HG03575 (cell line): ENCODE results near the gene SESN1.
"Not testable (repeated sequence)": the region's sequence is repeated elsewhere in the genome, so short reads cannot be mapped to it uniquely, and the experiment has no call there.

Experiments
- ATAC-seq: cut with Tn5 transposase; IDR thresholded peaks from one replicate; pipeline ENCODE4 v1.9.1; 2021; ENCODE audit not compliant: unreplicated experiment, insufficient number of reproducible peaks, low FRiP score; ENCODE audit errors: extremely low read depth

The SESN1 gene

GRCh38 chr6:109094416-109095035, at the start of gene SESN1:
TSS of gene SESN1 (minus strand) at chr6:109094846. CDS start at chr6:109094073, 773 bp downstream.
- peak; percentile 21 for ATAC-seq

GRCh38 chr6:109143191-109143590, 48.5 kb upstream of the SESN1 start:
- ATAC-seq: no peak

DNA sequence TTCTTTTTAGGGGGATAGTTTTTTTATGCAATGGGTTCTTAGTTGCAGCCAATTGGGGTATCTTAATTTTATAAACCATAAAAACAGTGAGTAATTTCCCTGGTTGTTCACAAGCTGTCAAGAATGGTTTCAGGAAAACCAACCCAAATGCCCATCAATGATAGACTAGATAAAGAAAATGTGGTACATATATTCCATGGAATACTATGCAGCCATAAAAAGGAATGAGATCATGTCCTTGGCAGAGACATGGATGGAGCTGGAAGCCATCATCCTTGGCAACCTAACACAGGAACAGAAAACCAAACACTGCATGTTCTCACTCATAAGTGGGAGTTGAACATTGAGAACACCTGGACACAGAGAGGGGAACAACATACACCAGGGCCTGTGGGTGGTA, 47.4 kb upstream of the SESN1 start:
- not testable (repeated sequence) for ATAC-seq

GRCh38 chr6:109139109-109139508, 44.5 kb upstream of the SESN1 start:
- no peak for ATAC-seq

DNA sequence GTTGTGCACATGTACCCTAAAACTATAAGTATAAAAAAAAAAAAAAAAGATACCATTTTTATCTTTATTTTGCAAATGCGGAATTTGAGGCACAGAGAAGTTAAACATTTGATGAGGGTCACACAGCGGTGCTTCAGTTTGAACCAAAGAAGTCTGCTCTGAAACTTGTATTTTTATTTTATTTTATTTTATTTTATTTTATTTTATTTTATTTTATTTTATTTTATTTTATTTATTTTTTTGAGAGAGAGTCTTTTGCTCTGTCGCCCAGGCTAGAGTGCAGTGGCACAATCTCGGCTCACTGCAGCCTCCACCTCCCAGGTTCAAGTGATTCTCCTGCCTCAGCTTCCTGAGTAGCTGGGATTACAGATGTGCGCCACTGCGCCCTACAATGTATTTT, 41.9 kb upstream of the SESN1 start:
- ATAC-seq: not testable (repeated sequence)

DNA sequence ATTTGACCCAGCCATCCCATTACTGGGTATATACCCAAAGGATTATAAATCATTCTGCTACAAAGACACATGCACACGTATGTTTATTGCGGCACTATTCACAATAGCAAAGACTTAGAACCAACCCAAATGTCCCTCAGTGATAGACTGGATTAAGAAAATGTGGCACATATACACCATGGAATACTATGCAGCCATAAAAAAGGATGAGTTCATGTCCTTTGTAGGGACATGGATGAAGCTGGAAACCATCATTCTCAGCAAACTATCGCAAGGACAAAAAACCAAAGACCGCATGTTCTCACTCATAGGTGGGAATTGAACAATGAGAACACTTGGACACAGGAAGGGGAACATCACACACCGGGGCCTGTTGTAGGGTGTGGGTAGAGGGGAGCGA, 41.4 kb upstream of the SESN1 start:
- not testable (repeated sequence) for ATAC-seq

- not testable (repeated sequence) for ATAC-seq
Observed at GRCh38 chr6:109135600-109135999, 41.0 kb upstream of the SESN1 start.

DNA sequence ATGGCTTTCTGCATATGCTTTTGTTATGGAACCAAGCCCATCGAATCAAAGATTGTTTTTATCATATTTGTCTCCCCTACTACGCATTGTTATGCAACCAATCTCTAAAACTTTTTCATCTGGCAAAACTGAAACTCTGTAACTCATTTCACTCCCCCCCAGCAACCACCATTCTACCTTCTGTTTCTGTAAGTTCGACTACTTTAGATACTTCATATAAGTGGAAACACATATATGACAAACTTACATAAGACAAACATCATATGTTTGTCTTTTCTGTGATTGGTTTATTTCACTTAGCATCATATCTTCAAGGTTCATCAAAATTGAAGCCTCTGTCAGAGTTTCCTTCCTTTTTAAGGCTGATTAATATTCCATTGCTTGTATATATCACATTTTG, 35.4 kb upstream of the SESN1 start:
- ATAC-seq: no peak

DNA sequence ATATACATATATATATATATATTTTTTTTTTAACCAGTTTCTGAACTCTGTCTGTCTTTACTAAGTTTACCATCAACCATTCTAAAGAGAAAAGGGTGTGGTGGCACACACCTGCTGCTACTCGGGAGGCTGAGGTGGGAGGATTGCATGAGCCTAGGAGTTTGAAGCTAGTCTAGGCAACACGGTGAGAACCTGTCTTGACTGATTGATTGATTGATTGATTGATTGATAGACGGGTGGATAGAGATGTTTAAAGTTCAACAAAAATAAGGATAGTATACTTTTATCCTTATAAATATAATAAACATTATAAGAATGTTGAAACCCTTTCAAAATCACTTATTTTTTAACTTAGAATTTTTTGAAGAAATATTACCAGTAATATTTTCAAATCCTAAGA, 30.9 kb upstream of the SESN1 start:
- ATAC-seq: no peak

DNA sequence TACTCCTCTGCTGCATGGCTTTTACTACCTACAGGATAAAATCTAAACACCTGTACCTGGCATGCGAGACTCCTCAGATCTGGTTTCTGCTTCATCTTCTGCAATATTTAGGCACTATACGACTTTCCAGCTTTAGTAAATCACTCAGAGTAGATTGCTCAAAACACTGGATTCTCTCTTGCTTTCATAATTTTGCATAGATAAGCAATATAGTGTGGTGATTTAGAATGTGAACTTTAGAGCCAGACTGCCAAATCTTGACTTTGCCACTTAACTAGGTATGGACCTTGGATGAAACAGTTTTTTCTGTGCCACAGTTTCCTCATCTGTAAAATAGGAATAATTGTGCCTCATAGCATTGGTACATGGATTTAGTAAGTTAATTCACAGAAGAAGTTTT, 29.6 kb upstream of the SESN1 start:
- no peak for ATAC-seq

DNA sequence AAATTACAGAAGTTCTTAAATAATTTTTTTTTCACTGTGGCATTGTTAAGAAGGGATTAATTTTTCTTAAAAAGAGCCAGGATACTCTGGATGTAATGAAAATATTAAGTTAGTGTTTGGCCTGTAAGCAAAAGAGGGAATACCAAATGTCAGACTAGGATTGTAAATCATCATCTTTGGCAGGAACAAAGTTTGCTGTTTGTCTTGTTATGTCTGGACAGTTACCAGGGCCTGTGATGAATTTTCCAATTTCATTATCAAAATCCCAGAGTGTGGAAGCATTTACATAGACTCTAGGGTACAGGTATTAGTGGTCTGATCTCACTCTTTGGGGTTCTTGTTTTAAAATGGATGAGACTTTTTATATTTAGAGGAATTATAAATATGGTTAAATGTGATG, 26.8 kb upstream of the SESN1 start:
- no peak for ATAC-seq

GRCh38 chr6:109118871-109119354, 24.3 kb upstream of the SESN1 start:
- ATAC-seq: no peak

DNA sequence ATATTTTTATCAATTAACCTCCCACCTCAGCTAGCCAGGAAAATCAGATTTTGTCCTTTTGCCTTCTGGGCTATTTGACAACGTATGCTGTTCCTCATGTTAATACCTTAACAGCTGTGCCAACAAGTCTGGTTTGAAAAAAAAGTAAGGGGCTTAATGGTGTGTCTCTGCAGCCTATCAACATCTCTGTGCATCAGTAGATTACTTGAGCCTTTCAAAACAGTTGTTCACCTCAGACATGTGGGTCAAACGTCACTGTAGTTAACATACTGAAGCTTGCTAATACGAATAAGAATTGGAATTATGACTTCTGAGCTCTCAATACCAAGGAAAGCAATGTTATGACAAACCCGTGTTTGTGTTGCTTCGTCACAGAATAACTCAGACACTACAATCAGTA, 23.7 kb upstream of the SESN1 start:
- no peak for ATAC-seq

DNA sequence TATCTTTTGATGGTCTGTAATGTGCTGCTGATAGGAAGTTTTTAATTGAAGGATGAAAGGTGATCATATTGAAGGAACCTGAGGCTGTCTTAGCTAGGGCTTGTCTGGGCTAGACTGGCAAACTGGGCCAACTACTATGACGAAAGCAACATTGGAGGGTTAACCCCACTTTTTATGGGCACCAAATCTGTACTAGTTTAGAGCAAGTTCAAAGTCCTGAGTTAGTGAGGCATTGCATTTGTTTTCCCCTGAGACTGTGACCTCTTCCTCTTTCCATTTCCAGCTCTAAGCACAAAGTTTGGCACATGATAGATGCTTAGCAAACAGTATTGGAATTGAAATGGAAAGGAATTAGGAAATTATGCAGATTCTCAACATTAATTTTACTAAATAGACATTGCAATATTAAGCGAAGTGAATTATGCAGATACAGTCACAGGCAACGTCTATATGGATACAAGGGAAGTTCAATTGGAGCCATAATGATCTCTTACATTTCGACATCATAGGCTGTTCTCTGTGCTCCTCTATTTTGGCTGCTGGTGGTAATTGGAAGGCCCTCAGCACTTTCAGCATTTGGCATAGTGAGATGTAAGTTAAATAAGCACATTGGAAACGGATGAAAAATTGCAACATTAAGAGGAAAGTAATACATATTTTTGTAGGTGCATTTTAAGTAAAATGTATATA, 22.8 kb upstream of the SESN1 start:
- no peak for ATAC-seq

DNA sequence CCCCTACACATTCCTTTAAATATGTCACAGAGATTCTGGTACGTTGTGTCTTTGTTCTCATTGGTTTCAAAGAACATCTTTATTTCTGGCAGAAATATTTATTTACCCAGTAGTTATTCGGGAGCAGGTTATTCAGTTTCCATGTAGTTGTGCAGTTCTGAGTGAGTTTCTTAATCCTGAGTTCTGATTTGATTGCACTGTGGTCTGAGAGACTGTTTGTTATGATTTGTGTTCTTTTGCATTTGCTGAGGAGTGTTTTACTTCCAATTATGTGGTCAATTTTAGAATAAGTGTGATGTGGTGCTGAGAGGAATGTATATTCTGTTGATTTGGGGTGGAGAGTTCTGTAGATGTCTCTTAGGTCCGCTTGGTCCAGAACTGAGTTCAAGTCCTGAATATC, 18.0 kb upstream of the SESN1 start:
- not testable (repeated sequence) for ATAC-seq

DNA sequence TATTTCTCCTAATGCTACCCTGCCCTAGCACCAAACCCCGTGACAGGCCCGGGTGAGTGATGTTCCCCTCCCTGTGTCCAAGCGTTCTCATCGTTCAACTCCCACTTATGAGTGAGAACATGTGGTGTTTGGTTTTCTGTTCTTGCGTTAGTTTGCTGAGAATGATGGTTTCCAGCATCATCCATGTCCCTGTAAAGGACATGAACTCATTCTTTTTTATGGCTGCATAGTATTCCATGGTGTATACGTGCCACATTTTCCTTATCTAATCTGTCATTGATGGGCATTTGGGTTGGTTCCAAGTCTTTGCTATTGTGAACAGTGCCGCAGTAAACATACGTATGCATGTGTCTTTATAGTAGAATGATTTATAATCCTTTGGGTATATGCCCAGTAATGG, 15.0 kb upstream of the SESN1 start:
- not testable (repeated sequence) for ATAC-seq

DNA sequence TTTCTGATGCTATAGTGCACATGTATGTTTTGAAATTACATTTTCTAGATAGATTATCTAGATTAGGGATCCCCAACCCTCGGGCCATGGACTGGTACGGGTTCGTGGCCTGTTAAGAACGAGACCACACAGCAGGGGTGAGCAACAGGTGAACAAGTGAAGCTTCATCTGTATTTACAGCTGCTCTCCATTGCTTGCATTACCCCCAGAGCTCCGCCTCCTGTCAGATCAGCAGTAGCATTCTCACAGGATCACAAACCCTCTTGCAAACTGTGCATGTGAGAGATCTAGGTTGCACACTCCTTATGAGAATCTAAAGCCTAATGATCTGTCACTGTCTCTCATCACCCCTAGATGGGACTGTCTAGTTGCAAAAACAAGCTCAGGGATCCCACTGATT, 11.0 kb upstream of the SESN1 start:
- ATAC-seq: no peak

GRCh38 chr6:109104512-109104911, 9.9 kb upstream of the SESN1 start:
- ATAC-seq: no peak

DNA sequence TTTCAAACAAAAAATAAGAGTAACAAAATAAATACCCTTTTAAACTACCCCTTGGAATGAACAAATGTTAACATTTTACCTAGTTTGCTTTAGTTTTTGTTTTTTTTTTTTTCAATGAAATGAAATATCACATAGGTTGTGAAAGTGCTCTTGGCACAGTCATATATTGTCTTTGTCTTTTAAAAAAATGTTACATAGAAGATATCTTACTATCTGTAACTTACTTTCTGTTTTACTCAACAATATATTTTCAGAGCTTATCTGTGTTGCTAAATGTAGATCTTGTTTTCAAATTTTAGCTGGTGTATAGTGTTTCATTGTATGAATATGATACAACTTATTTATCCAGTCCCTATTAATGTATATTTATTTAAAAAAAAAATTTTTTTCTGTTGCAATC, 9.3 kb upstream of the SESN1 start:
- ATAC-seq: no peak

DNA sequence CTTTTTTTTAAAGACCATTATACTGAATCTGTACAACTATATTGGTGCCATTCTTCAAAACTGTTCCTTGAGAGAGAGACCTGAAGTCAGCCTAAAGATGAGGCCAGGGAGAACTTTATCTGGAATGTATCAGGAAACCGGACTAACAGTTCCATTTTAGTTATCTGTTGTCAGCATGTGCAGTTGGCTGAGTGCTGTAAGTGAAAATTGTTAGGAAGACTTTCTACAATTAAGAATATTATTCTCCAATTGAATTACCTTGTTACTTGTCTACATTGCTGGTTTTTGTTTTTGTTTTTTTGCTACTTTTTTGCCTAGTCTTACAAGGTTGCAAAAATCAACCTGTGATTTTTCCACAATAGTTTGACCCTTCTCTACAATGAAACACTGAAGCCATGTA, 8.1 kb upstream of the SESN1 start:
- no peak for ATAC-seq

DNA sequence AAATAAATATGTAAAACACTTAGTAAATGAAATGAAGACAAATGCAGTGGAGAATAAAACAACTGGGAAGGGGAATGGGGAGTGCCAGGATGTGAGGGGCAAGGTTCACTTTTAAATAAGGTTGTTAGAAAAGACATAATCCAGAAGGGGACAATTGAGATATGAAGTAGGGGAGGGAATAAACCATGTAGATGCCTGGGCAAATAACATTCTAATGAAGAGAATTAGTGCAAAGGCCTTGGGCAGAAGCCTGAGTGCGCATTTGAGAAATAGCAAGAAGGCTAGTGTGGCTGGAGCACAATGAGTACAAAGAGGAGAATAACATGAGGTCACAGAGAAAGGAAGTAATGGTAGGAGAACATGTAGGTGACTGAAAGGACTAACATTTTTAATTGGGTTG, 3.0 kb upstream of the SESN1 start:
- no peak for ATAC-seq
